Suprapubic skin (tissue), 4 donors: ENCODE results near the gene NME7.

Experiments used
- CTCF ChIP-seq, 2 donors: fragments of 200-600 bp in 1 of 2; fragments of 450-650 bp in 1 of 2; sonication (generic) in 1 of 2; IDR thresholded peaks; one replicate each; pipeline ENCODE4 v1.5.1; 2016 to 2019; ENCODE audit warnings: antibody characterized with exemption in 2 of 2, mild to moderate bottlenecking in 1 of 2, moderate library complexity in 1 of 2
- EP300 ChIP-seq: sonication (generic); formaldehyde crosslinking; IDR thresholded peaks from one replicate; pipeline ENCODE4 v1.6.1; 2017; ENCODE audit warnings: antibody characterized with exemption
- POLR2A ChIP-seq, 2 donors: fragments of 450-650 bp; IDR thresholded peaks; one replicate each; pipeline ENCODE4 v1.6.1; 2017; ENCODE audit warnings: antibody characterized with exemption in 2 of 2, mild to moderate bottlenecking in 2 of 2, moderate library complexity in 2 of 2
- POLR2AphosphoS5 ChIP-seq, 3 donors: sonication (generic); formaldehyde crosslinking; IDR thresholded peaks; one replicate each; pipeline ENCODE4 v1.6.1; 2017; ENCODE audit warnings: antibody characterized with exemption in 3 of 3

- TF ChIP-seq CTCF (IDR thresholded peaks at IDR 0.05) (no peak), POLR2A (IDR thresholded peaks at IDR 0.05) (no peak), POLR2AphosphoS5 (IDR thresholded peaks at IDR 0.05) (no peak), EP300 (no peak)
Measured at GRCh38 chr1:169236143-169236542, 131.5 kb downstream of the NME7 start.
